ENCODE measurements around the gene CCDC196.
"Not testable (repeated sequence)": the region's sequence is repeated elsewhere in the genome, so short reads cannot be mapped to it uniquely, and the experiment has no call there.

Gene CCDC196

DNA sequence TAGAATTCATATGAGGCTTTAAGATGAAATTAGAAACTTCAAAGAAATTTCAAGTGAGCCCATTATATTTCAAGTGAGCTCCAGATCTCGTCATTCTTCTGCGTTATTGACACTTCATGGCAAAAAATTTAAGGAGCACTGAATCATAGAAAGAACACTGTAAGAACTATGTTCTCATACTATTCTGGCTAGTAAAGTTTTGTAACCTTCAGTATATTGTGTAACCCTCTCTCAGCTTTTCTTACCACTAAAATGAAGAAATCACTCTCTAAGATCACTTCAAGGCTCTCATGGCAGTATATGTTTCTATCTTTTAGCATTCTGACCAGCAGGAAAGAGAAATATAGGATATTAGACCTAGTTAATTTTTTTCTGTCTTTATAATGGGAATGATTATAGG, 28.0 kb downstream of the CCDC196 start:
- peak; percentile 43 for DNase-seq (ENCODE audit: low read depth)
- TF ChIP-seq, protein P1, sequence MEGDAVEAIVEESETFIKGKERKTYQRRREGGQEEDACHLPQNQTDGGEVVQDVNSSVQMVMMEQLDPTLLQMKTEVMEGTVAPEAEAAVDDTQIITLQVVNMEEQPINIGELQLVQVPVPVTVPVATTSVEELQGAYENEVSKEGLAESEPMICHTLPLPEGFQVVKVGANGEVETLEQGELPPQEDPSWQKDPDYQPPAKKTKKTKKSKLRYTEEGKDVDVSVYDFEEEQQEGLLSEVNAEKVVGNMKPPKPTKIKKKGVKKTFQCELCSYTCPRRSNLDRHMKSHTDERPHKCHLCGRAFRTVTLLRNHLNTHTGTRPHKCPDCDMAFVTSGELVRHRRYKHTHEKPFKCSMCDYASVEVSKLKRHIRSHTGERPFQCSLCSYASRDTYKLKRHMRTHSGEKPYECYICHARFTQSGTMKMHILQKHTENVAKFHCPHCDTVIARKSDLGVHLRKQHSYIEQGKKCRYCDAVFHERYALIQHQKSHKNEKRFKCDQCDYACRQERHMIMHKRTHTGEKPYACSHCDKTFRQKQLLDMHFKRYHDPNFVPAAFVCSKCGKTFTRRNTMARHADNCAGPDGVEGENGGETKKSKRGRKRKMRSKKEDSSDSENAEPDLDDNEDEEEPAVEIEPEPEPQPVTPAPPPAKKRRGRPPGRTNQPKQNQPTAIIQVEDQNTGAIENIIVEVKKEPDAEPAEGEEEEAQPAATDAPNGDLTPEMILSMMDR (conservative IDR thresholded peaks at IDR 0.05; ENCODE audit: low read length) = no peak
- H3K4me3 ChIP-seq (ENCODE audit: low read length) = no peak overlapping the region

DNA sequence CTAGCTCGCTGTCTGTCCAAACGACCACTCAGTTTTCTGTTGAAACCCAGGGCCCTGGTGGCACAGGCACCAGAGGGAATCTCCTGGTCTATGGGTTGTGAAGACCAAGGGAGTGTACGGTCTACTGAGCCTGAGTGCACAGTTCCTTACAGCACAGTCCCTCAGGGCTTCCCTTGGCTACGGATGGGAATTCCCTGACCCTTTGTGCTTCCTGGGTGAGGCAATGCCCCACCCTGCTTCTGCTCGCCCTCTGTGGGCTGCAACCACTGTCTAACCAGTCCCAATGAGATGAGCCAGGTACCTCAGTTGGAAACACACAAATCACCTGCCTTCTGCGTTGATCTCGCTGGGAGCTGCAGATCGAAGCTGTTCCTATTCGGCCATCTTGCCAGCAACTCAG, 44.4 kb downstream of the CCDC196 start:
- DNase-seq (ENCODE audit: low read depth) = no peak
- no peak overlapping the region for H3K4me3 ChIP-seq (ENCODE audit: low read length)
- TF ChIP-seq, protein P1 (conservative IDR thresholded peaks at IDR 0.05; ENCODE audit: low read length) = no peak

DNA sequence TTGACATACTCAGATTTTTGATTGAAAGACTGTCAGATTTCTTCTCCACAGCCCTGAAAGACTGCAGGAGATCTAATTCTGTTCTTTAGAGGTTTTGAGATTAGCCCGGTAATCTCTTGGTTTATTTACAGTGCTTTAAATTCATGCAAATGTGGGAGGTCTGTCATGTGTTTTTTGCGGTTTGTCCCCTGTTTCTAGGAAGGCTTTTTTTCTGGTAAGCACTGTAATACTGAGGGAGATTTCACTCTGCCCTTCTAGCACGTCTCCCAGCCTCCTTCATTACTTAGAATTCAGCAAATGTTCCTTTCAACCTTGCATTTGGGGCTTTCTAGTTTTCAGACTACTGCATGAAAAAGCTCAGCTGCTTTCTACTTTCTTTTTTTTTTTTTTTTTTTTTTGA, 52.9 kb downstream of the CCDC196 start:
- H3K4me3 ChIP-seq (ENCODE audit: low read length) = no peak overlapping the region
- no peak for DNase-seq (ENCODE audit: low read depth)
- TF ChIP-seq, protein P1 (conservative IDR thresholded peaks at IDR 0.05; ENCODE audit: low read length) = no peak

DNA sequence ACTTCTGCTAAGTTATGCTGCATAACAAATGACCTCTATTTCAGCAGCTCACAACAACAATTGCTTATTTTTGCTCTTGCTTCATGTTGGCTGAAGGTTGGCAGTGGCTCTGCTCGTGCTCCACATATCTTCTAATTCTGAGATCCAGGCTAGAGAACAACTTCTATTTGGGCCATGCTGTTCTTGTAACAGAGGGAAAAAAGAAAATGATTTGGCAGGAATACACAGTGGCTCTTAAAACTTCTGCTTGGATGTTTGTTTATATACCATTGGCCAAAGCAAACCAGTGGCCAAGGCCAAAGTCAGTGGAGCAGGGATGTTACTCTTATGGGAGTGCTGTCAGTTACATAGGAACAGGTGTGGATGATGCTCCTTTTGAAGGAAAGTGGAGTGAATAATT, 53.9 kb downstream of the CCDC196 start:
- H3K4me3 ChIP-seq (ENCODE audit: low read length) = no peak overlapping the region
- DNase-seq (ENCODE audit: low read depth) = no peak
- TF ChIP-seq, protein P1 (conservative IDR thresholded peaks at IDR 0.05; ENCODE audit: low read length) = no peak

DNA sequence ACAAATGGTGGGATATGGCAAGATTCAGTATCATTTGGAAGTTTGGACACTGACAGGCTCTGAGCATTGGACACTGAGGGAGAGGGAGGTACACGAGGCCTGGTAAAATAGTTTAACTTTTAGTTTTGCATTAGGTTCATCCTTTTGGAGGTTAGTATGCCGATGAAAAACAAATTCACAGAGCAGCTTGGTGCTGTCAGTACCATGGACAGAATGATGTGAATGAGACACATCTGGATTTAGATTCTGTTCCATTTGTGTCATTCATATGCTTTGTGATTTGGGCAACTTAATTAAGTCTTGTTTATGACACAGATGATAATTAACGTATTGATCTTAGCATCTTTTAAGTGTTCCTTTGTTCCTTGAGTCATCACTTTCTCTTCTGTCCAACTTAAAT, 55.5 kb downstream of the CCDC196 start:
- H3K4me3 ChIP-seq (ENCODE audit: low read length) = no peak overlapping the region
- DNase-seq (ENCODE audit: low read depth) = no peak
- TF ChIP-seq, protein P1 (conservative IDR thresholded peaks at IDR 0.05; ENCODE audit: low read length) = no peak

DNA sequence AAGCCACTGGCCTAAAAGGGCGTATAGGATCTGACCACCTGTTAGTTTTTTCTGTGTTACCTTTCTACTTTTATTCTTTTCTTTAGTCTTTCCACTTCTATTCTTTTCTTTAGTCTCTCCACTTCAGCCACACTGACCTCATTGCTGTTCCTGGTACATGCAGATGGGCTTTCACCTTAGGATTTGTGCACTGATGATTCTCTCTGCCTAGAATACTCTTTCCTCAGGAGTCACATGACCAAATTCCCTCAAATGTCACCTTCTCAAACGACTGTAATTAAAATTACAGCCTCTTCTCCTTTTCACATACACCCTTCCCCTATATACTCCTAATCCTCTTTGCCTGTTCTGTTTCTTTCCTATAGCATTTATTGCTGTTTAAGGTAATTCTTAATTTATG, 57.8 kb downstream of the CCDC196 start:
- TF ChIP-seq, protein P1 (conservative IDR thresholded peaks at IDR 0.05; ENCODE audit: low read length) = no peak
- H3K4me3 ChIP-seq (ENCODE audit: low read length) = no peak overlapping the region
- no peak for DNase-seq (ENCODE audit: low read depth)

DNA sequence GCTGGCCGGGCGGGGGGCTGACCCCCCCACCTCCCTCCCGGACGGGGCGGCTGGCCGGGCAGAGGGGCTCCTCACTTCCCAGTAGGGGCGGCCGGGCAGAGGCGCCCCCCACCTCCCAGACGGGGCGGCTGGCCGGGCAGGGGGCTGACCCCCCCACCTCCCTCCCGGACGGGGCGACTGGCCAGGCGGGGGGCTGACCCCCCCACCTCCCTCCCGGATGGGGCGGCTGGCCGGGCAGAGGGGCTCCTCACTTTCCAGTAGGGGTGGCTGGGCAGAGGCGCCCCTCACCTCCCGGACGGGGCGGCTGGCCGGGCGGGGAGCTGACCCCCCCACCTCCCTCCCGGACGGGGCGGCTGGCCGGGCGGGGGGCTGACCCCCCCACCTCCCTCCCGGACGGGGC, 59.0 kb downstream of the CCDC196 start:
- not testable (repeated sequence) for H3K4me3 ChIP-seq (ENCODE audit: low read length); DNase-seq (ENCODE audit: low read depth)

DNA sequence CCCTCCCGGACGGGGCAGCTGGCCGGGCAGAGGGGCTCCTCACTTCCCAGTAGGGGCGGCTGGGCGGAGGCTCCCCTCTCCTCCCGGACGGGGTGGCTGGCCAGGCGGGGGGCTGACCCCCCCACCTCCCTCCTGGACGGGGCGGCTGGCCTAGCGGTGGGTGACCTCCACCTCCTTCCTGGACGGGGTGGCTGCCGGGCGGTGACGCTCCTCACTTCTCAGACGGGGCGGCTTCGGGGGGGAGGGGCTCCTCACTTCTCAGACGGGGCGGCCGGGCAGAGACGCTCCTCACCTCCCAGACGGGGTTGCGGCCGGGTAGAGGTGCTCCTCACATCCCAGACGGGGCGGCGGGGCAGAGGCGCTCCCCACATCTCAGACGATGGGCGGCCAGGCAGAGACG, 59.6 kb downstream of the CCDC196 start:
- H3K4me3 ChIP-seq (ENCODE audit: low read length); DNase-seq (ENCODE audit: low read depth): not testable (repeated sequence)
